Keratinocyte (primary cell): Measurements from ENCODE around the gene POLE.

ENCODE experiments used
- CTCF ChIP-seq, 3 experiments: IDR thresholded peaks in 1 of 3; conservative IDR thresholded peaks in 1 of 3; optimal IDR thresholded peaks in 1 of 3; 2 replicates in 2 of 3; 3 replicates in 1 of 3; pipeline versions ENCODE3 to v1.5.1; 2011; ENCODE audit warnings: low read length in 3 of 3, mild to moderate bottlenecking in 3 of 3, moderate library complexity in 2 of 3, control low read depth in 1 of 3, inconsistent platforms in 1 of 3; ENCODE audit not compliant: insufficient read depth in 2 of 3; ENCODE audit errors: extremely low read depth in 1 of 3
- EZH2 ChIP-seq: IDR thresholded peaks from one replicate; pipeline ENCODE4 v1.6.1; 2012; ENCODE audit warnings: inconsistent platforms, mild to moderate bottlenecking, low read length, moderate library complexity

- TF ChIP-seq CTCF (optimal IDR thresholded peaks at IDR 0.05 in 1 of 3, IDR thresholded peaks at IDR 0.05 in 1 of 3, conservative IDR thresholded peaks at IDR 0.05 in 1 of 3; ENCODE audit: extremely low read depth in 1 of 3, insufficient read depth in 2 of 3, low read length in 3 of 3) (no peak), EZH2 (peak; percentile 70)
Measured at GRCh38 chr12:132604151-132604618, 83.0 kb downstream of the POLE start.
